ENCODE results near the gene EMC7.
A peak's percentile ranks its signal among the peaks of the same experiment; 100 is the strongest.
"Not testable (repeated sequence)": the region's sequence is repeated elsewhere in the genome, so short reads cannot be mapped to it uniquely, and the experiment has no call there.

EMC7 gene

DNA sequence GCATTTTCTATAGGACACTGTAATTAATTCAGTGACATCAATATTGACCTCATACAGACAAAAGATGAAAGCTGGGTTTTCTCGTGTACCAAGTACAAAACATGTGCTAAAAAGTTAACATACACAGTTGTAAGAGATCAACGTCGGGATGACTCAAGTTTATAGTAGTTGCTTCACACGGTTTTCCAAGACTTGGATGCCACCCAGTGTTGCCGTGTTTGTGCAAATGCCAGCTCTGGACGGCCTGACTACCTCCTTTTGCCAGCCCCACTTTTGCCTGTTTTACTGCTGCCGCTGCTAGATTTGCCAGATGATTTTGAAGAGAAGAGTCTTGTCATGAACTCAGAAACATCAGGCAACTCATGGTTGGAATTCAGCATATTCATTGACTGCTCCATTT, 17.6 kb downstream of the EMC7 start:
- no peak for DNase-seq

DNA sequence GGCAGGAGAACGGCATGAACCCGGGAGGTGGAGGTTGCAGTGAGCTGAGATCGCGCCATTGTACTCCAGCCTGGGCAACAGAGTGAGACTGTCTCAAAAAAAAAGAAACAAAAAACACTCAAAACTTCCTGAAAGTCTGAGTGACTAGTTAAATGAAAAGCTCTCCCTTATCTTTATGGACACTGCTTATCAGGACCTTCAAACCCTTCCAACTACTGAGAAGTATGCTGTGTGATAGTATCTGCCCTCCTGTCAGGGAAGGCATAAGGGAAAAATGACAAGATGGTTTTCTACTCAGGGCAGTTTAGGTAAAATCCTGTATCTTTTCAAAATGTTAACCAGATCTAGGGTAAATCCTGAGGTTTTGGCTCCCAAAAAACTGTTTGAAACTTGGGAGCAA, 21.8 kb downstream of the EMC7 start:
- DNase-seq, result no peak

DNA sequence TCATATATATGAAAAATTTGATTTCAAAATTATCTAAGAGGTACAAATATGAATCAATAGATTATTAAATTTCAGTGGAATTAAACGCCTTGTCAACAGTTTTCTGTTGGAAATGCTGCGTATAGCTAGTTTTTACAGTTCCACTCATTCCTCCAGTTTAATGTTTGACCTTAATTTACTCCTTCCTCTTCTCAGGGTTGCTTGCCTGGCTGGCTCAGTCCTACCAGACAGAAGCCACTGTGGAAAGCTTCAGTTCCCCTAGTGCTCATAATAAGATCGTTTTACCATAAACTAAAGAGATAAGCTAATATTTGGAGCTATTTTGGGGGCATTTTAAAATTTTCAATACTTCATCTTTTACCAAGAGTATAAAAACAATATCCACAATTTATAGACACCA, 22.8 kb downstream of the EMC7 start:
- DNase-seq, result no peak

DNA sequence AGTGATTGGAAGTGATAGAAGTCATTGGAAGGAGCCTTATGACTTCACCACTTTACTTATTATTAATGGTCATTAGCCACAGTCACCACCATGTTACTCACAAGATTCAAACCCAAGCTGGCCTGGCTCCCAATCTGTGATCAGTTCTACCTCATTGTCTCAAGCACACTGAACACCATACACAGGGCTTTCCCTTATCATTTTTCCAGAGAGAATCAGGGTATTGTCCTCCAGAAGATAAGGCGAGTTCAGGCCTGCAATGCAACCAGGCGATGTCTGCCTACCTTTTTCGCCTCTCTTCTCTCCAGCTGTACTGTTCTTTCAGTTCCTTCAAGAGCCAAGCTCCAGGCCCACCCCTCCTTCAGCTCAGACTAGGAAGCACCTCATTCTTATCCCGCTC, 24.9 kb downstream of the EMC7 start:
- no peak for DNase-seq

DNA sequence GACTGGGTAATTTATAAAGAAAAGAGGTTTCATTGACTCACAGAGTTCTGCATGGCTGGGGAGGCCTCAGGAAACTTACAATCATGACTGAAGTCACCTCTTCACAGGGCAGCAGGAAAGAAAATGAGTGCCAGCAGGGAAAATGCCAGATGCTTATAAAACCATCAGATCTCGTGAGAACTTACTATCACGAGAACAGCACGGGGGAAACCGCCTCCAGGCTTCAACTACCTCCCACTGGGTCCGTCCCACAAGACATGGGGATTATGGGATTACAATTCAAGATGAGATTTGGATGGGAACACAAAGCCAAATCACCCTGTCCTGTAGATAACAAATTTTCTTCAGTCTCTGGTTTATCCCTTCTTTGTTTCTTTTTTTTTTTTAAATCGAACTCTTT, 31.7 kb downstream of the EMC7 start:
- no peak for DNase-seq

DNA sequence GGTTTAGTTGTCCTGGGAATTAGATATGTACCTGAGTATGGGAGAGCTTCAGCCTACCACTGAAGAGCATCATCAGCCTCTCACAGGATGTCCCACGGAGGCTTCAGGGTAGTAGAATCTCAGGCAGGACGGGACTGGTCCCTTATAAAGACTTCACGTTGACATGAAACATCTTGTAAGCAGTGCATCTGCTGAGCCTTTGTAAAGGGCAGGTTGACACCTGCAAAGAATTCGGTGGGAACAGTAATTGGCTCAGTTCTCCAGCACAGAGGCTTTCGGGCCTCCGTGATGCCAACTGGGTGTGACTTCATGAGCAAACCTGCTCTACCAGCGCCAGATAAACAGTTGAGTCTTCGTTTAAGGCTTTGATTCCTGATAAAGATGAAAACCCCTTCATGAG, 35.7 kb downstream of the EMC7 start:
- no peak for DNase-seq

DNA sequence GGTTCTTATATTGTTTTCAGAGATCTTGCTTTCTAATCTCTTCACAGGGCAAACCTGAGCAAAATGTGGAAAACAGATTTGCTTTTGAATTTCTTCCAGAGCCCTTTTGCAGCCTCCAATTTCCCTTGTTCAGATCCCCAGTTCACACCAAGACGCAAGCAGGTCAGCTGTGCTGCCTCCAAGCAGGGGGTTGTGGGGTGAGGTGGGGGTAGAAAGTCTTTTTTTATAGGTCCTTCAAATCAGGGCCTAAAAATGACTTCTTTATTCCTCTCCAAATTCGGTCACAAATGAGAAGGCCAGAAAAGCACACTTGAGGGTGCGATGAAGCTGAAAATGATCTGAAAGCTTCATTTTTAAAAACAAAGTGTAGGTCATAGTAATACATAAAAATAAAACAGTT, 36.4 kb downstream of the EMC7 start:
- no peak for DNase-seq

DNA sequence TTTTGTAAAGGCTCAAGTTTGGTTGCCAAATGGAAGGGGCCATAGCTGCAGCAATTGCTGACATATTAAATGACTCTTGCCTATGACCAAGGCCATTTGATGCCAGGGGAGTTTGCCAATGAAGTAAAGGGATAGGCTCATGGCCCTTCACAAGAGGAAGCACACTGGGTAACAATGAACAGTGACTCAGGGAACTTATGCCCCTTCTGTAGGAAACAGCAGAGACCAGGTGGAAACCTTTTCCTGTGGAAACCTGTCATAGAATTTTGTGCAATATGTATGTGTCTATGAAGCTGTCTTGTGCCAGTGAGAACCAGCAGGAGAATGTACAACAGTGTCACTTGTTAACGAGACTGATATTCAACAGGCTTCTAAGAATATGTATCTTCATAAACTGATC, 37.2 kb downstream of the EMC7 start:
- DNase-seq, result no peak

DNA sequence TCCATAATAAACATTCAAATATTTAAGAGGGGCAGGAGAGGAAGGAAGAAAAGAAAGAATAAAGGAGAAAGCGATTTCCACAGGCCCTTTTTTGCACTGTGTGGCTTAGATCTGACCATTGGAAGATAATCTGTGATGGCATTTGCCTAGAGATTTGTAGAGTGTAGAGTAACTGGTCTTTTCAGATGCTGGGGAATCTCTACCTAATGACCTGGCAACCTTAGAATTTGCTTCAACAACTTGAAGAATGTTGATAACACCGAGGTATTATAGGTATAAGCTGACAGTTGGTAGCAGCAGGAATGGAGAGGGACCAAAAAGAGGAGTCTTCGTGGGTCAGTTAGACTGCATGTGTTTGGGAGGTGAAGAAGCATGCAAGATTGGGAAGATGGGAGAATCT, 41.7 kb downstream of the EMC7 start:
- no peak for DNase-seq

DNA sequence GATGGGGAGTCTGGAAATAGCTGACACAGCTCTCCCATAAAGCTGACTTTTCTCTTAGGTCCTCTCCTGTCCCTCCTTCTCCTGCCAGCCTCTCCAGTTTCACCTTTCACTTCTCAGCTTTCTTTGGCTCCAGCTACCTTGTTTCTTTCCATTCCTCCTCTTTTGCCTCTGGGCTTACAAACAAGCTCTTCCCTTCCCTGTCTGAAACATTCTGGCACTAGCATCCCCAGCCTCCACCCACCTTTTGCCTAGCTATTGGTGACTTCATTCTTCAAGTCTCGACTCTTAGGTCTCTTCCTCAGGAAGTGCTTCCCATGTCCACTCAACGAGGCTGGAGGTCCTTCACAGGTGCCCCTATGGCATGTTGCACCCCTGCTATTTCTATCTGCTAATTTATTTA, 42.2 kb downstream of the EMC7 start:
- DNase-seq, result no peak

DNA sequence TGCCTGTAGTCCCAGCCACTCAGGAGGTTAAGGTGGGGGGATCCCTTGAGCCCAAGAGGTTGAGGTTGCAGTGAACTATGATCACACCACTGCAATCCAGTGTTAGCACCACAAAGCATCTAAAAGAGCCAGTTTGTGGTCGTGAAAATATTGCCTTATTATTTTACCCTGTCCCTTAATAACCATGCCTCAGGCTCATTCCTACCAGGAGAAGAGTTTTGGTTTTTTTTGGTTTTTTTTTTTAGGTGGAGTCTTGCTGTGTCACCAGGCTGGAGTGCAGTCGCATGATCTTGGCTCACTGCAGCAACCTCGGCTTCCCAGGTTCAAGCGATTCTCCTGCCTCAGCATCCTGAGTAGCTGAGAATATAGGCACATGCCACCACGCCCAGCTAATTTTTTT, 44.8 kb downstream of the EMC7 start:
- DNase-seq, result no peak

DNA sequence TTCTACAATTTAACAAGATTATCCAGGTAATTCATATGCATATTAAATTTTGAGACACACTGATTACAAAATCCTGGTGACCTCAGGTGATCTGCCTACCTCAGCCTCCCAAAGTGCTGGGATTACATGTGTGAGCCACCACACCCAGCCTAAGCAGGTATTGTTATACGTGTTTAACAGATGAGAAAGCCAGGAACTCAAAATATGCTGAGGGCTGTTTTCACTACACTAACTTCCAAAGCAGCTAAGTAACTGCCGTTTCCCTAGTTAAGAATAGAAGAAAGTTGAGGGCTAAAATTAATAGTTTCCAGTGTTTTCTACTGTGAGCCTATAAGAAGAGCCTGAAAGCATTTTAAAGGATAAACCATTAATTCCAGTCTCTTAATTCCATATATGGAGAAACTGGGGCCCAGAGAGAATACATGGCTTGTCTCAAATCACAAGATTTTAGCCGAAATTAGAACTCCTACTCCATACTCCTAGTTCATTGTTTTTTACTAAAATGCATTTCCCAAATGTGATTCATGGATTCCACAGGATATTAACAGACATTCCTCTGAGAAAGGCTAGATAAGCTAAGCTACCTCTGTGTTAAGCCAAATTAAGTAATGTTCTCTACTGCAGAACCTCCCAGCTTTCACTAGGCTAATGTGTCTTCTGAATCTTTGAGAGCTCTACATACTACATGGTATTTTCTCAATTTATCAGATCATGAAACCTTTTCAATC, 45.6 kb downstream of the EMC7 start:
- DNase-seq, result peak in 1 of 2 experiments; percentile 20

DNA sequence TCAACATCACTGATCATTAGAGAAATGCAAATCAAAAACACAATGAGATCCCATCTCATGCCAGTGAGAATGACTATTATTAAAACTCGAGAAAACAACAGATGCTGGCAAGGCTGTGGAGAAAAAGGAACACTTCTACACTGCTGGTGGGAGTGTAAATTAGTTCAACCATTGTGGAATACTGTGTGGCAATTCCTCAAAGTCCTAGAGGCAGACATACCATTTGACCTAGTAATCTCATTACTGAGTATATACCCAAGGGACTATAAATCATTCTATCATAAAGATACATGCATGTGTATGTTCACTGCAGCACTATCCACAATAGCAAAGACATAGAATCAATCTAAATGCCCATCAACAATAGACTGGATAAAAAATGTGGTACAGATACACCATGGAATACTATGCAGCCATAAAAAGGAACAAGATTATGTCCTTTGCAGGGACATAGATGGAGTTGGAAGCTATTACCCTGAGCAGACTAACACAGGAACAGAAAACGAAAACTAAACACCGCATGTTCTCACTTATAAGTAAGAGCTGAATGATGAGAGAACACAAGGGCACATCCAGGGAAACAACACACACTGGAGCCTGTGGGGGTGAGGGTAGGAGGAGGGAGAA, 47.5 kb downstream of the EMC7 start:
- no peak for DNase-seq

DNA sequence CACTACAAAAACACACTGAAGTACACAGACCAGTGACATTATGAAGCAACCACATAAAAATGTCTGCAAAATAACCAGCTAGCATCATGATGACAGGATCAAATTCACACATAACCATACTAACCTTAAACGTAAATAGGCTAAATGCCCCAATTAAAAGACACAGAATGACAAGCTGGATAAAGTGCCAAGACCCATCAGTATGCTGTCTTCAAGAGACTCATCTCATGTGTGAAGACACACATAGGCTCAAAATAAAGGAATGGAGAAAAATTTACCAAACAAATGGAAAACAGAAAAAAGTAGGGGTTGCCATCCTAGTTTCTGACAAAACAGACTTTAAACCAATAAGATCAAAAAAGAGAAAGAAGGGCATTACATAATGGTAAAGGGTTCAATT, 51.3 kb downstream of the EMC7 start:
- DNase-seq, result not testable (repeated sequence)

DNA sequence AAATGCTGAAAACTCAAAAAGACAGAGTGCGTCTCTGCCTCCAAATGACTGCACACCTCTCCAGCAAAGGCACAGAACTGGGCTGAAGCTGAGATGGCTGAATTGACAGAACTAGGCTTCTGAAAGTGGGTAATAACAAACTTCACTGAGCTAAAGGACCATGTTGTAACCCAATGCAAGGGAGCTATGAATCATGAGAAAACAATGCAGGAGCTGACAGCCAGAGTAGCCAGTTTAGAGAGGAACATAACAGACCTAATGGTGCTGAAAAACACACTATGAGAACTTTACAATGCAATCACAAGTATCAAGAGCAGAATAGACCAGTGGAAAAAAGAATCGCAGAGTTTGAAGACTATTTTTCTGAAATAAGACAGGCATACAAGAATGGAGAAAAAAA, 52.5 kb downstream of the EMC7 start:
- DNase-seq, result no peak

DNA sequence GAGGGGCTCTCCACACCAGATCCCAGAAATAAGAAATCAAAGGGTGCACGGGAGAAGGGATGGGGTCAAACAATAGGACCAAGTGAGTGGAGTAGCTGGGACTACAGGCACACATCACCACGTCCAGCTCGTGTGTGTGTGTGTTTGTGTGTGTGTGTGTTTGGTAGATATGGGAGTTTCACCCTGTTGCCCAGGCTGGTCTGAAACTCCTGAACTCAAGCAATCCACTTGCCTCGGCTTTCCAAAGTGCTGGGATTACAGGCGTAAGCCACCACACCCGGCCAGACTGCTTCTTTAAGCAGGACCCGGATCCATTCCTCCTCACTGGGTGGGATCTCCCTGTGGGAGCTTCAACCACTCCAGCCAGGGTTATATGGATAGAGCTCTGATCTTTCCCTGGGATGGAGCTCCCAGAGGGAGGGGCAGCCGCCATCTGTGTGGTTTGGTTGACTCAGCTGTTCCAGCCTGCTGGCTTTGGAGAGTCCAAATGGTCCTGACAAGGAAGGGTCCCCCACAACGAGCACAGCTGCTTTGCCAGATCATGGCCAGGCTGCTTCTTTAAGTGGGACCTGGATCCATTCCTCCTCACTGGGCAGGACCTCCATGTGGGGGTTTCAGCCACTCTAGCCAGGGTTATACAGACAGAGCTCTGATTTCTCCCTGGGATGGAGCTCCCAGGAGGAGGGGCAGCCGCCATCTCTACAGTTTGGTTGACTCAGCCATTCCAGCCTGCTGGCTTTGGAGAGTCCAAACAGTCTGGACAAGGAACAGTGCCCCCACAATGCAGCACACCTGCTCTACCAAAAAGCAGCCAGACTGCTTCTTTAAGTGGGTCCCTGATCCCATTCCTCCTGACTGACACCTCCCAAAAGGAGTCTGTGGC, 53.5 kb downstream of the EMC7 start:
- no peak for DNase-seq

DNA sequence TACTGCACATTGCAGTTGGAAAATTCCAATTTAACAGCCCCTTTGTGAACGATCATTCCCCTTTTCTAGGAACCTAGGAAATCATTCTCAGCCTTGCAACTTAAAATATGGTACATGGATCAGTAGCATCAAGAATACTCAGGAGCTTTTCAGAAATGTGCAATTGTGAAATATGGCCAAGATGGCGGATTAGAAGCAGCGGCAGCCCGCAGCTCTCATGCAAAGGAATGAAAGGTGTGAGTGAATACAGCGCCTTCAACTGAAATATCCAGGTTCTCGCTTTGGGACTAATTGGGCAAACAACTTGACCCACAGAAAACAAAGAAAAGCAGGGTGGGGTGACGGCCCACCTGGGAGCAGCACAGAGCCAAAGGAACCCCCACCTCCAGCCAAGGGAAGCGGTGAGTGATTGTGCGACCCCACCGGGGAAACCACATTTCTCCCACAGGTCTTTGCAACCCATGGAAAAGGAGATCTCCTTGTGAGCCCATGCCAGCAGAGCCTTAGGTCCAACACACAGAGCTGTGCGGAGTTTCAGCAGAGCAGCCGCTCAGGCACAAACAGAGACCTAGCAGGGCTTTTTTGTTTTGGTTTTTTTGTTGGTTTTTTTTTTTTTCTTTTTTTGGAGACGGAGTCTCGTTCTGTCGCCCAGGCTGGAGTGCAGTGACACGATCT, 55.1 kb downstream of the EMC7 start:
- no peak for DNase-seq

DNA sequence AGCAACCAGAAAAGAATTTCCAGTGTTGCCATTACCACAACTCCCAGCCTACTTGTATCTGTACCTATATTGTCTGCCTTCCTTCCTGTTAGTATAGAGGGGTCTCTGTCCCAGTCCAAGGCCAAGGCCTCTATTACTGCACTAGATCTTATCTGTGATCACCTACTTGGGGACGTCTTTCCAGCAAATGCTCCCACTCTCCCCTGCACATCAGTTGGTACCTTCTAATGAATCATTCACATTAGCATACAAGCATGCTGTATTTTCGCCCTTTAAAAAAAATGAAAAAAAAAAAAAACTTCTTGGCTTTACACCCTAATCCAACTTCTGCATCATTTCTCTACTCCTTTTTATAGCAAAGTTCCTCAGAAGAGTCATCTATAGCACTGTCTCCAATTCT, 57.8 kb downstream of the EMC7 start:
- DNase-seq, result no peak

DNA sequence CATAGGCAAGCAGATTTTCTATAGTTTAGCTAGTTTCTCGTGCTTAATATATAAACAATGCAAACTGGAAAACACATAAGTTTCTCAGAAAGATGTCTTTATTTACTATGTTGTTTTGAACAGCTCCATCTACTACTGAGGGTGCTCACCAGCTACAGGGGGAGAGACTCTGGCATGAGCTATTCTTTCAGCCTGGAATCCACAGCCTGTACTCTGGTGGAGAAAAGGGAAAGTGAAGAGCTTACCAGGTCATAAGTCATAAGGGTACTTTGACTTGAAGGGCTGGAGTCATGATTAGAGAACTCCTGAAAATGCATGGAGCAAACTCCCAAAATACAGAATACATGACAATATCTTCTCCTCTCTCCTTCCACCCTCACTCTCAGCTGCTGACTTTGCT, 58.3 kb downstream of the EMC7 start:
- no peak for DNase-seq

DNA sequence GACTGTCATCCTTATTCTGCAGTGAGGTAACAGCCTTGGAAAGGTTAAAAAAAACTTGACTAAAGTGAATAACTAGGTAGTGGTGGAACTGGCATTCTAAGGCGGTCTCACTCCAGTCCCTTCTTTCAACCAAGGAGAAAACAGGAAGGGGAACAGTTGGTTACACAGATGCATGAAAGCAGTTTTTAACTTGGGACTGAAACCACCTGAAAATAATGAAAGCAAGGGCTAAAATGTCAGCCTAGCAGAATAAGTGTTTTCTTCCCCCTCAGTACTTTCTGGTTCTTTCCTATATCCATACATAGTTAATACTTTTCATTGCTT, 61.9 kb downstream of the EMC7 start:
- no peak for DNase-seq

DNA sequence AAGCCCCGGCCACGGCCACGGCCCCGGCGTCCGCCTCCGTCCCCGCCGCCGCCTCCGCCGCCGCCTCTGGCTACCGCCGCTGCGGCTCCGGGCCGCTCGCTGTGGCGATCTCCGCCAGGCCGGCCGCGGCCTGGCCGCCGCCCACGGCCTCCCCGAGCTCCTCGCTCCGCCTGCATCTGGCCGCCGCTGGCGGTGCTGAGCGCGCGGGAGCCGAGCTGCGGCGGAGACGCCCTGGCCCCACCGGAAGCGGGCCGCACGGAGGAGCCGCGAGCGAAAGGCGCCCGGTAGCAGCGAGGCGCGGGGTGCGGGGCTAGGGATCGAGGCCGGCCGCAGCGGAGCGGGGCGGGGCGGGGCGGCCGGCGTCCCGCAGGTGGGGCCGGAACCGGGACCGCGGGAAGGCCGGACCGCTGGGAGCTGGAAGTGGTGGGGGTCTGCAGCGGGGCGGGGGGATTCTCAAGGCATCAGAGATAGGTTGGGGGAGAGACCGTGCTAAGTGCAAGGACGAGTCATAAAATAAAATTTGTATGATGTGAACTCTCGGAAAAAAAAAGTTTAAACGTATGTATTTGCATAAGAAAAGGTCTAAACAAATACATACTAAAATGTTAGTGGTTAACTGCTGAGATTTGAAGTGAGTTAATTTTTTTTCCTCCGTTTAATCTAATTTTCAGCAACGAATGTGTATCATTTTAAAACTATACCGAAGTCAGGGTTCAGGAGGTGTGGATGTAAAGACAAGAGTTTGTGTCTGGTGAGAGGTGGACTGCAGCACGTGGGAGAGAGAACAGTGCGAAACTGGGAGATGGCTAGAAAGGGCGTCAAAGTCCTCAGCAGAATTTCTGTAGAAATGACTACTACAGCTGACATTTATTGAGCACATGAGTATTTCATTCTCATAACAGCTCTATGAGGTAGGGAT, 62.5 kb downstream of the EMC7 start, which contains the start of gene AVEN:
Gene AVEN, minus strand, starts transcription at position 334 of the 919 bp plus-strand sequence. Its CDS starts 158 bp downstream, at position 176.
- no peak for DNase-seq

All from SW 1271 (cell line).